ENCODE measurements around the gene CUL3. TPM values are rescaled to one million over a fixed set of nuclear protein-coding genes. Genes with fewer than 3 reads are reported as not detected.
A peak's percentile ranks its signal among the peaks of the same experiment; 100 is the strongest.
"Not testable (repeated sequence)": the region's sequence is repeated elsewhere in the genome, so short reads cannot be mapped to it uniquely, and the experiment has no call there.

The CUL3 gene
- total RNA-seq, 2 donors from 2014 or later: 59.3 to 66.0 TPM

GRCh38 chr2:224555823-224556366, 29.3 kb downstream of the CUL3 start:
- intact Hi-C loops (cut with DNase I): no loop called here
- ATAC-seq (no peak), DNase-seq (no peak)

GRCh38 chr2:224552771-224553170, 32.4 kb downstream of the CUL3 start:
- ATAC-seq: no peak
- DNase-seq: no peak
- intact Hi-C loops (cut with DNase I): no loop called here

- ATAC-seq (no peak), DNase-seq (no peak)
- intact Hi-C loops (cut with DNase I): no loop called here
These were observed 33.5 kb downstream of the CUL3 start for GRCh38 chr2:224551693-224552092.

- intact Hi-C loops (cut with DNase I): no loop called here
- DNase-seq: no peak
- ATAC-seq: no peak
These were observed 38.2 kb downstream of the CUL3 start for GRCh38 chr2:224546926-224547325.

- intact Hi-C loops (cut with DNase I): no loop called here
- DNase-seq (no peak), ATAC-seq (no peak)
These were observed 39.1 kb downstream of the CUL3 start for GRCh38 chr2:224545884-224546644.

GRCh38 chr2:224543939-224544338, 41.2 kb downstream of the CUL3 start:
- ATAC-seq (no peak), DNase-seq (no peak)
- intact Hi-C loops (cut with DNase I): no loop called here

- no peak for ATAC-seq
- intact Hi-C loops (cut with DNase I): no loop called here
- DNase-seq: no peak
These were observed 46.5 kb downstream of the CUL3 start for GRCh38 chr2:224538561-224539138.

GRCh38 chr2:224532931-224533330, 52.2 kb downstream of the CUL3 start:
- ATAC-seq (no peak), DNase-seq (no peak)
- intact Hi-C loops (cut with DNase I): no loop called here

- intact Hi-C loops (cut with DNase I): no loop called here
- no peak for ATAC-seq
- DNase-seq: no peak
These were observed 52.7 kb downstream of the CUL3 start for GRCh38 chr2:224532441-224532840.

- no peak for DNase-seq
- intact Hi-C loops (cut with DNase I): no loop called here
- ATAC-seq: no peak
These were observed 57.0 kb downstream of the CUL3 start for GRCh38 chr2:224528171-224528570.

GRCh38 chr2:224525774-224526173, 59.4 kb downstream of the CUL3 start:
- ATAC-seq: no peak
- DNase-seq: no peak
- intact Hi-C loops (cut with DNase I): no loop called here

- ATAC-seq (no peak), DNase-seq (no peak)
- intact Hi-C loops (cut with DNase I): no loop called here
These were observed 60.5 kb downstream of the CUL3 start for GRCh38 chr2:224524657-224525056.

- intact Hi-C loops (cut with DNase I): no loop called here
- ATAC-seq: no peak
- no peak for DNase-seq
These were observed 61.3 kb downstream of the CUL3 start for GRCh38 chr2:224523626-224524577.

- ATAC-seq; intact Hi-C loops (cut with DNase I); DNase-seq: not testable (repeated sequence)
These were observed 62.7 kb downstream of the CUL3 start for GRCh38 chr2:224522483-224522882.

- no peak for DNase-seq
- intact Hi-C loops (cut with DNase I): no loop called here
- ATAC-seq: peak in 1 of 2 donors; percentile 55
These were observed 65.1 kb downstream of the CUL3 start for GRCh38 chr2:224520064-224520463.

GRCh38 chr2:224518806-224519580, 66.2 kb downstream of the CUL3 start:
- DNase-seq: no peak
- ATAC-seq: peak in 1 of 2 donors; percentile 54
- intact Hi-C loops (cut with DNase I): no loop called here

- intact Hi-C loops (cut with DNase I): no loop called here
- ATAC-seq (no peak), DNase-seq (no peak)
These were observed 67.2 kb downstream of the CUL3 start for GRCh38 chr2:224517963-224518362.

GRCh38 chr2:224516393-224516792, 68.8 kb downstream of the CUL3 start:
- DNase-seq; ATAC-seq; intact Hi-C loops (cut with DNase I): not testable (repeated sequence)

GRCh38 chr2:224513991-224514390, 71.2 kb downstream of the CUL3 start:
- DNase-seq (no peak), ATAC-seq (no peak)
- intact Hi-C loops (cut with DNase I): no loop called here
